Kidney (tissue), 14 donors: ENCODE results near the gene C5orf63. TPM values are rescaled to one million over a fixed set of nuclear protein-coding genes. Genes with fewer than 3 reads are reported as not detected.
"Not testable (repeated sequence)": the region's sequence is repeated elsewhere in the genome, so short reads cannot be mapped to it uniquely, and the experiment has no call there.

ENCODE experiments used
- DNase-seq, 5 donors: peaks; one replicate each; pipeline ENCODE4 v3.0.0-alpha.2; 2013 to 2020
- FAIRE-seq: peaks from 2 replicates; lab custom pipeline; 2012; peaks lifted over from hg19 to GRCh38; lab: Jason Lieb, UNC
- H3K27ac ChIP-seq, 2 donors: one replicate each; pipeline ENCODE4 v1.7.0; 2013; ENCODE audit warnings: low read depth in 2 of 2, low read length in 2 of 2, inconsistent platforms in 1 of 2
- H3K27me3 ChIP-seq: one replicate; pipeline ENCODE4 v1.7.1; 2013; ENCODE audit warnings: low read length, inconsistent platforms; ENCODE audit not compliant: control insufficient read depth, insufficient read depth
- H3K36me3 ChIP-seq, 3 donors: one replicate each; pipeline versions ENCODE4 v1.7.0 to v1.7.1; 2013; ENCODE audit warnings: low read length in 3 of 3, control low read depth in 1 of 3, inconsistent platforms in 1 of 3; ENCODE audit not compliant: insufficient read depth in 3 of 3, control insufficient read depth in 2 of 3
- H3K4me1 ChIP-seq, 3 donors: one replicate each; pipeline versions ENCODE4 v1.7.0 to v1.7.1; 2013; ENCODE audit warnings: low read length in 3 of 3, inconsistent platforms in 1 of 3, low read depth in 1 of 3; ENCODE audit not compliant: control insufficient read depth in 2 of 3, insufficient read depth in 2 of 3
- H3K4me3 ChIP-seq, 3 donors: one replicate each; pipeline versions ENCODE4 v1.7.0 to v1.8.1; 2013; ENCODE audit warnings: low read length in 3 of 3, control low read depth in 1 of 3, inconsistent platforms in 1 of 3
- H3K9ac ChIP-seq, 3 donors: one replicate each; pipeline versions ENCODE4 v1.7.0 to v1.7.1; 2013; ENCODE audit warnings: low read length in 3 of 3, control low read depth in 1 of 3, inconsistent platforms in 1 of 3
- H3K9me3 ChIP-seq, 3 donors: one replicate each; pipeline versions ENCODE4 v1.7.0 to v1.7.1; 2013; ENCODE audit warnings: low read length in 3 of 3, control low read depth in 1 of 3, inconsistent platforms in 1 of 3; ENCODE audit not compliant: control insufficient read depth in 2 of 3, insufficient read depth in 1 of 3
- intact Hi-C: fragments of 100-400 bp; cut with DNase I; formaldehyde crosslinking; loops from one replicate; pipeline ENCODE4 v1.11.1; 2022
- polyA plus RNA-seq: library from polyadenylated mRNA; stranded (reverse); fragments of 350-450 nt; fragmentation: Illumina TruSeq; extraction: RNeasy Lipid Tissue Mini Kit (QIAGEN cat#74804); gene quantifications from one replicate; pipeline ENCODE4 v1.2.3, GENCODE V29; 2014; ENCODE audit warnings: low read depth, low replicate concordance; ENCODE audit not compliant: insufficient read depth
- total RNA-seq: library from RNA; stranded (reverse); fragmentation: NEBNext Ultra II Directional; extraction: Animal tissue kit (Norgen Biotek cat#: 25700); gene quantifications from one replicate; pipeline ENCODE4 v1.2.1, GENCODE V29; 2021
- TF ChIP-seq, protein P1 (sequence below): IDR thresholded peaks from 3 replicates; pipeline ENCODE4 v1.5.1; 2012; ENCODE audit warnings: mild to moderate bottlenecking, moderate library complexity, borderline replicate concordance; ENCODE audit not compliant: insufficient read depth; ENCODE audit errors: extremely low read depth
- donor health status: control.
- donor health status: control.
- donor health status: control.
- donor health status: control.
- donor health status: control.
- donor health status: DM: yes; HTN: yes; CAD: no.
- donor health status: Normal renal cell carcinoma (clear cell type).

Gene C5orf63
- total and polyA plus RNA-seq, 2 donors from 2014 or later = 5.8 to 8.5 TPM

DNA sequence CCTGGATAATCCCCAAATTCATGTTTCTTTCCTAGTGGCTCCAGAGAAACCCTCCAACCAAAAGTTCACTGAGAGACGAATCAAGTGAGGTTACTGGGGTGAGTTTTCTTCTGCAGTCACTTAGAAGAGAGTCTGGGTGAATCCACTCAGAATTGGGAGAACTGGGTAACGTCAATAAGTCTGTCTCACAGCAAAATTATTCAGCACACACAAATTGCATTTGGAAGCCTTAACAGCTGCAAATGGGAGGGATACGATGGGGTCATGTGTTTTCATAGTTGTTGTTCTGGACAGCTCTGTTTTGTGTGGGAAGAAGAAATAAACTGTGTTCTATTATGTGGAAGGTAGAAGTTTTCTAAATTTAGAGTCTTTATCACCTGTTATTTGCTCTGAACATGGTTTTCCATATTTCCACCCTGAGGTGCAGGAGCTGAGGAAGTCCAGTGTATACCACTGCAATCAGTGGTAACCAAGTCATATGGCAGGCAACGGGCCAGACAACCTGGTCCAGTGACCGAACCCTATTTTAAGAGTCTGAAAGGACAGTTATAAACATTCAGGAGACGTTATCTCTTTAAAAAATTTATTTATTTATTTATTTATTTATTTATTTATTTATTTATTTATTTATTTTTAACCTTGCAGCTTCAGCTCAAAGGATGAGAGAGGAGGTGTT lies 64.9 kb downstream of the C5orf63 start:
- Histone ChIP-seq H3K27ac (no peak overlapping the region), H3K9ac (no peak overlapping the region), H3K4me1 (no peaks in the 10 kb centered on the region), H3K27me3 (no peaks in the 10 kb centered on the region), H3K36me3 (no peaks in the 10 kb centered on the region), H3K4me3 (no peak overlapping the region), H3K9me3 (no peaks in the 10 kb centered on the region)
- TF ChIP-seq, protein P1, sequence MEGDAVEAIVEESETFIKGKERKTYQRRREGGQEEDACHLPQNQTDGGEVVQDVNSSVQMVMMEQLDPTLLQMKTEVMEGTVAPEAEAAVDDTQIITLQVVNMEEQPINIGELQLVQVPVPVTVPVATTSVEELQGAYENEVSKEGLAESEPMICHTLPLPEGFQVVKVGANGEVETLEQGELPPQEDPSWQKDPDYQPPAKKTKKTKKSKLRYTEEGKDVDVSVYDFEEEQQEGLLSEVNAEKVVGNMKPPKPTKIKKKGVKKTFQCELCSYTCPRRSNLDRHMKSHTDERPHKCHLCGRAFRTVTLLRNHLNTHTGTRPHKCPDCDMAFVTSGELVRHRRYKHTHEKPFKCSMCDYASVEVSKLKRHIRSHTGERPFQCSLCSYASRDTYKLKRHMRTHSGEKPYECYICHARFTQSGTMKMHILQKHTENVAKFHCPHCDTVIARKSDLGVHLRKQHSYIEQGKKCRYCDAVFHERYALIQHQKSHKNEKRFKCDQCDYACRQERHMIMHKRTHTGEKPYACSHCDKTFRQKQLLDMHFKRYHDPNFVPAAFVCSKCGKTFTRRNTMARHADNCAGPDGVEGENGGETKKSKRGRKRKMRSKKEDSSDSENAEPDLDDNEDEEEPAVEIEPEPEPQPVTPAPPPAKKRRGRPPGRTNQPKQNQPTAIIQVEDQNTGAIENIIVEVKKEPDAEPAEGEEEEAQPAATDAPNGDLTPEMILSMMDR = no peak
- intact Hi-C loops = no loop called here
- no peak for FAIRE-seq
- no peak for DNase-seq

DNA sequence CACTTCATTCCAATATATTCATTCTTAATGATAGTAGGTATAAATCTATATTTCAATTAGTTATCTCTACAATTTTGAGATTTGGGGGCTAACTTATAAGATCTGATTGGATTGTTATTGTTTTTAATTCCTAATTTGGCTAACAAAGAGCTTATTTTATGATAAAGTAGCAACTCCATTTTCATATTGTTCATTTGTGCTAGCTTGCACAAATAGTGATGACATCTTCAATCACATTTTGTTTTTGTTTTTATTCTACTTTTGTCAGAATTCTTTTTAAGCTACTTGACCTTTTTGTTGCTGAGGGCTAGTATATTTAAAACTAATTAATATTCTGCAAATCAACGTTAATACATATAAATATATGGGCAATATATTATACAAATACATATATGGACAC lies 65.8 kb downstream of the C5orf63 start:
- intact Hi-C loops = no loop called here
- no peak for DNase-seq
- Histone ChIP-seq H3K27me3 (no peaks in the 10 kb centered on the region), H3K36me3 (no peaks in the 10 kb centered on the region), H3K27ac (no peak overlapping the region), H3K9ac (no peak overlapping the region), H3K4me3 (no peak overlapping the region), H3K4me1 (no peaks in the 10 kb centered on the region), H3K9me3 (no peaks in the 10 kb centered on the region)
- TF ChIP-seq, protein P1 = no peak
- FAIRE-seq = no peak

DNA sequence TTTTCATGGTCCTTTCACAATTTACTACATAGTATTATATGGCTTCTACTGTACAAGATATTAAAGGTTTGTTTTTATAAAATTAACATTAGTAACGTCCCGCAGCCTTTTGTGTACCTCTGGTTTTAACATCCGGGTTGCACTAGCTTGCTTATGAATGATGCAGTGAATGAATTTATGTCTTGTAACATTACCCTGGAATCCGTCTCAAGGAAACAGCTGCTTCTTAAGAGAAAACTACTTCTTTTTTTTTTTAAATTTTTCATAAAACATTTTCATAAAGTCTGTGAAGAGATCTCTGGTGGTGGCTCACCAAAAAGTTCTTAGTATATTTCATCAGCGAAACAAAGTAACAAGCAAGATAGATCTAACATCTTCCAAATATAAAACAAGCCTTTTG lies 66.6 kb downstream of the C5orf63 start:
- no peak overlapping the region for H3K4me3 ChIP-seq
- no peak overlapping the region for H3K9ac ChIP-seq
- H3K36me3 ChIP-seq = no peaks in the 10 kb centered on the region
- no peak for DNase-seq
- no peaks in the 10 kb centered on the region for H3K4me1 ChIP-seq
- TF ChIP-seq, protein P1 = no peak
- intact Hi-C loops = no loop called here
- H3K27ac ChIP-seq = no peak overlapping the region
- no peaks in the 10 kb centered on the region for H3K9me3 ChIP-seq
- no peak for FAIRE-seq
- no peaks in the 10 kb centered on the region for H3K27me3 ChIP-seq

DNA sequence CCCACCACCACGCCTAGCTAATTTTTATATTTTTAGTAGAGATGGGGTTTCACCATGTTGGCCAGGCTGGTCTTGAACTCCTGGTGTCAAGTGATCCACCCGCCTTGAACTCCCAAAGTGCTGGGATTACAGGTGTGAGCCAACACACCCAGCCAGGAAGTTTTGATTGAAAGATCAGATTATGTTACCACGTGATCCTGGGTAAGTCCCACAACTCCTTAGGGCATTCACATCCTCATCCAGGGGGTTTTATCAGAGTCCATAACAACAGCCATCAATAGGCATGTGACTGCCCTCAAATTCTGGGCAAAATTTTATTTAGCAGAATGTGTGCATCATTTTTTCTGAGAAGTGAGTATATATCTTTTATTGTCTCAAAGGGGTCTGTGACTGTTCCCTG lies 68.0 kb downstream of the C5orf63 start:
- H3K4me3 ChIP-seq, H3K27me3 ChIP-seq, DNase-seq, H3K9ac ChIP-seq, H3K9me3 ChIP-seq, FAIRE-seq, intact Hi-C loops, H3K36me3 ChIP-seq, H3K27ac ChIP-seq, H3K4me1 ChIP-seq: not testable (repeated sequence)
